GM23338 (cell line): Measurements from ENCODE around the gene OLFM1. TPM values are rescaled to one million over a fixed set of nuclear protein-coding genes. Genes with fewer than 3 reads are reported as not detected.

Source experiments
- ATAC-seq: fragments of 200-7000 bp; cut with Tn5 transposase; 3 replicates; pipeline ENCODE4 v1.9.1; 2020
- DNase-seq: peaks from one replicate; pipeline ENCODE4 v3.0.0-alpha.2; 2015; ENCODE audit warnings: low spot score
- H2AFZ ChIP-seq: fragments of 200-600 bp; sonication (generic); 2 replicates; pipeline ENCODE4 v1.8.0; 2016; ENCODE audit warnings: antibody characterized with exemption, mild to moderate bottlenecking, moderate library complexity
- H3F3A ChIP-seq: fragments of 200-600 bp; sonication (generic); replicated peaks from 2 replicates; pipeline ENCODE4 v1.8.0; 2017; ENCODE audit warnings: antibody characterized with exemption, mixed run types, low read depth
- H3K27ac ChIP-seq: fragments of 200-600 bp; sonication (generic); 2 replicates; pipeline ENCODE4 v1.6.1; 2016; ENCODE audit warnings: low read depth
- H3K27me3 ChIP-seq: fragments of 200-600 bp; sonication (generic); 2 replicates; pipeline ENCODE4 v1.8.0; 2016; ENCODE audit warnings: mild to moderate bottlenecking, mixed run types, moderate library complexity; ENCODE audit not compliant: insufficient read depth
- H3K36me3 ChIP-seq: fragments of 200-600 bp; sonication (generic); 2 replicates; pipeline ENCODE4 v1.8.0; 2016; ENCODE audit warnings: mild to moderate bottlenecking; ENCODE audit not compliant: insufficient read depth
- H3K4me1 ChIP-seq: fragments of 200-600 bp; sonication (generic); 2 replicates; pipeline ENCODE4 v1.8.0; 2016; ENCODE audit warnings: mild to moderate bottlenecking, moderate library complexity; ENCODE audit not compliant: insufficient read depth
- H3K4me2 ChIP-seq: fragments of 200-600 bp; sonication (generic); 2 replicates; pipeline ENCODE4 v1.7.1; 2017; ENCODE audit warnings: mixed run types
- H3K4me3 ChIP-seq: fragments of 200-600 bp; sonication (generic); 2 replicates; pipeline ENCODE4 v1.6.1; 2016; ENCODE audit warnings: mixed run types
- H3K79me2 ChIP-seq: fragments of 200-600 bp; sonication (generic); replicated peaks from 2 replicates; pipeline ENCODE4 v1.8.0; 2017; ENCODE audit warnings: mild to moderate bottlenecking; ENCODE audit not compliant: insufficient read depth
- H3K9me2 ChIP-seq: fragments of 200-600 bp; sonication (generic); 2 replicates; pipeline ENCODE4 v1.8.0; 2017; ENCODE audit not compliant: insufficient read depth
- H4K20me1 ChIP-seq: fragments of 200-600 bp; sonication (generic); replicated peaks from 2 replicates; pipeline ENCODE4 v1.8.0; 2017; ENCODE audit warnings: mild to moderate bottlenecking; ENCODE audit not compliant: insufficient read depth
- H3K27ac Mint-ChIP-seq: 2 replicates; pipeline ENCODE4 v1.8.0; 2020; ENCODE audit warnings: inconsistent platforms, mild to moderate bottlenecking, moderate library complexity, mixed read lengths
- H3K27me3 Mint-ChIP-seq: 3 replicates; pipeline ENCODE4 v1.8.0; 2022; ENCODE audit warnings: low read depth, mild to moderate bottlenecking, moderate library complexity, mixed read lengths, inconsistent platforms; ENCODE audit not compliant: insufficient read depth, poor library complexity
- H3K36me3 Mint-ChIP-seq: 3 replicates; pipeline ENCODE4 v1.8.0; 2021; ENCODE audit warnings: low read depth, mild to moderate bottlenecking, inconsistent platforms, moderate library complexity, mixed read lengths
- H3K4me1 Mint-ChIP-seq: 3 replicates; pipeline ENCODE4 v1.8.0; 2020; ENCODE audit warnings: mild to moderate bottlenecking, inconsistent platforms, mixed read lengths
- H3K4me3 Mint-ChIP-seq: 3 replicates; pipeline ENCODE4 v1.8.0; 2021; ENCODE audit warnings: moderate library complexity, mild to moderate bottlenecking, inconsistent platforms, mixed read lengths
- H3K9me3 Mint-ChIP-seq: 3 replicates; pipeline ENCODE4 v1.8.0; 2020; ENCODE audit warnings: moderate library complexity, mild to moderate bottlenecking, inconsistent platforms, mixed read lengths
- CREB1 ChIP-seq: fragments of 250-450 bp; sonication (Bioruptor Pico); IDR thresholded peaks from 2 replicates; pipeline ENCODE4 v1.5.0; 2020; ENCODE audit warnings: low read depth, mild to moderate bottlenecking, moderate library complexity
- CTCF ChIP-seq, 2 experiments: fragments of 200-600 bp in 1 of 2; sonication (generic) in 1 of 2; conservative IDR thresholded peaks; 2 replicates each; pipeline versions ENCODE4 v1.5.1 to v1.6.1; 2016 to 2017; ENCODE audit warnings: antibody characterized with exemption in 2 of 2, low read depth in 2 of 2, mild to moderate bottlenecking in 2 of 2, moderate library complexity in 1 of 2
- EZH2 ChIP-seq: fragments of 200-600 bp; sonication (generic); IDR thresholded peaks from one replicate; pipeline ENCODE4 v1.8.0; 2017; ENCODE audit warnings: antibody characterized with exemption, mild to moderate bottlenecking, low read depth; ENCODE audit not compliant: unreplicated experiment
- EZH2phosphoT487 ChIP-seq: fragments of 200-600 bp; sonication (generic); IDR thresholded peaks from one replicate; pipeline ENCODE4 v1.8.1; 2018; ENCODE audit warnings: antibody characterized with exemption; ENCODE audit not compliant: unreplicated experiment
- JUNB ChIP-seq: IDR thresholded peaks from one replicate; pipeline ENCODE4 v1.6.1; 2016; ENCODE audit warnings: antibody characterized with exemption; ENCODE audit not compliant: unreplicated experiment
- NANOG ChIP-seq: IDR thresholded peaks from 2 replicates; pipeline ENCODE4 v1.6.1; 2016; ENCODE audit warnings: antibody characterized with exemption, borderline replicate concordance
- ZNF114 ChIP-seq: fragments of 250-450 bp; sonication (Bioruptor Pico); IDR thresholded peaks from 2 replicates; pipeline ENCODE4 v1.5.0; 2020; ENCODE audit warnings: mild to moderate bottlenecking, moderate library complexity
- polyA plus RNA-seq: library from polyadenylated mRNA; unstranded; fragments of >200 nt; fragmentation: Nextera tagmentation; extraction: Ambion mirVana; gene quantifications from 2 replicates; pipeline ENCODE4 v1.2.1, GENCODE V29; 2016
- total RNA-seq: library from RNA; depleted of rRNA; stranded (reverse); fragments of >200 nt; shearing (Covaris generic); gene quantifications from 2 replicates; pipeline ENCODE4 v1.2.3, GENCODE V29; 2014
- TF ChIP-seq, protein P1 (sequence below): IDR thresholded peaks from one replicate; pipeline ENCODE4 v1.6.1; 2018; ENCODE audit warnings: antibody characterized with exemption; ENCODE audit not compliant: unreplicated experiment
- TF ChIP-seq, protein P2 (sequence below): fragments of 250-450 bp; sonication (Bioruptor Pico); IDR thresholded peaks from 2 replicates; pipeline ENCODE4 v1.5.0; 2020; ENCODE audit warnings: mild to moderate bottlenecking, moderate library complexity

OLFM1 gene
- total and polyA plus RNA-seq, 2 experiments from 2014 or later = 20.6 to 40.1 TPM

DNA sequence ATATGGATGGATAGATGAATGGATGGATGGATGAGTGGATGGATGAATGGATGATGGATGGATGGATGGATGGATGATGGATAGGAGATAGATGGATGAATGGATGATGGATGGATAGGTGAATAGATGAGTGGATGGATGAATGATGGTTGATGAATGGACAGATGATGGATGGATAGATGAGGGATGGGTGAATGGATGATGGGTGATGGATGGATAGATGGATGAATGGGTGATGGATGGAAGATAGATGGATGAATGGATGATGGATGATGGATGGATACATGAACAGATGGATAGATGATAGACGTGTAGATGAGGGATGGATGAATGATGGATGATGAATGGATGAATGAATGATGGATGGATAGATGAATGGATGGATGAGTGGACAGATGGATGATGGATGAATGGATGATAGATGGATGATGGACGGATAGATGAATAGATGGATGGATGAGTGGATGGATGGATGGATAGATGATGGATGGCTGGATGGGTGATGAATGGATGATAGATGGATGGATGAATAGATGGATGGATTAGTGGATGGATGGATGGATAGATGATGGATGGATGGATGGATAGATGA, 53.8 kb downstream of the OLFM1 start:
- Histone ChIP-seq H3K36me3 (no peaks in the 10 kb centered on the region), H3K4me1 (no peaks in the 10 kb centered on the region), H3K4me2 (no peak overlapping the region), H2AFZ (no peak overlapping the region), H3K9me2 (0 out of 2 replicates have a peak, but pooled peaks cover 2% of the 10 kb centered on the region), H3K27ac (no peak overlapping the region), H4K20me1 (no peaks in the 10 kb centered on the region), H3K4me3 (no peak overlapping the region), H3F3A (no peaks in the 10 kb centered on the region), H3K27me3 (no peaks in the 10 kb centered on the region), H3K79me2 (no peaks in the 10 kb centered on the region)
- ATAC-seq (no peak), DNase-seq (no peak)
- no peak overlapping the region for H3K4me3 Mint-ChIP-seq
- H3K27me3 Mint-ChIP-seq = peaks cover 10% of the 10 kb centered on the region
- peaks cover 13% of the 10 kb centered on the region for H3K36me3 Mint-ChIP-seq
- TF ChIP-seq, protein P1, sequence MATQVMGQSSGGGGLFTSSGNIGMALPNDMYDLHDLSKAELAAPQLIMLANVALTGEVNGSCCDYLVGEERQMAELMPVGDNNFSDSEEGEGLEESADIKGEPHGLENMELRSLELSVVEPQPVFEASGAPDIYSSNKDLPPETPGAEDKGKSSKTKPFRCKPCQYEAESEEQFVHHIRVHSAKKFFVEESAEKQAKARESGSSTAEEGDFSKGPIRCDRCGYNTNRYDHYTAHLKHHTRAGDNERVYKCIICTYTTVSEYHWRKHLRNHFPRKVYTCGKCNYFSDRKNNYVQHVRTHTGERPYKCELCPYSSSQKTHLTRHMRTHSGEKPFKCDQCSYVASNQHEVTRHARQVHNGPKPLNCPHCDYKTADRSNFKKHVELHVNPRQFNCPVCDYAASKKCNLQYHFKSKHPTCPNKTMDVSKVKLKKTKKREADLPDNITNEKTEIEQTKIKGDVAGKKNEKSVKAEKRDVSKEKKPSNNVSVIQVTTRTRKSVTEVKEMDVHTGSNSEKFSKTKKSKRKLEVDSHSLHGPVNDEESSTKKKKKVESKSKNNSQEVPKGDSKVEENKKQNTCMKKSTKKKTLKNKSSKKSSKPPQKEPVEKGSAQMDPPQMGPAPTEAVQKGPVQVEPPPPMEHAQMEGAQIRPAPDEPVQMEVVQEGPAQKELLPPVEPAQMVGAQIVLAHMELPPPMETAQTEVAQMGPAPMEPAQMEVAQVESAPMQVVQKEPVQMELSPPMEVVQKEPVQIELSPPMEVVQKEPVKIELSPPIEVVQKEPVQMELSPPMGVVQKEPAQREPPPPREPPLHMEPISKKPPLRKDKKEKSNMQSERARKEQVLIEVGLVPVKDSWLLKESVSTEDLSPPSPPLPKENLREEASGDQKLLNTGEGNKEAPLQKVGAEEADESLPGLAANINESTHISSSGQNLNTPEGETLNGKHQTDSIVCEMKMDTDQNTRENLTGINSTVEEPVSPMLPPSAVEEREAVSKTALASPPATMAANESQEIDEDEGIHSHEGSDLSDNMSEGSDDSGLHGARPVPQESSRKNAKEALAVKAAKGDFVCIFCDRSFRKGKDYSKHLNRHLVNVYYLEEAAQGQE = no peak
- TF ChIP-seq, protein P2, sequence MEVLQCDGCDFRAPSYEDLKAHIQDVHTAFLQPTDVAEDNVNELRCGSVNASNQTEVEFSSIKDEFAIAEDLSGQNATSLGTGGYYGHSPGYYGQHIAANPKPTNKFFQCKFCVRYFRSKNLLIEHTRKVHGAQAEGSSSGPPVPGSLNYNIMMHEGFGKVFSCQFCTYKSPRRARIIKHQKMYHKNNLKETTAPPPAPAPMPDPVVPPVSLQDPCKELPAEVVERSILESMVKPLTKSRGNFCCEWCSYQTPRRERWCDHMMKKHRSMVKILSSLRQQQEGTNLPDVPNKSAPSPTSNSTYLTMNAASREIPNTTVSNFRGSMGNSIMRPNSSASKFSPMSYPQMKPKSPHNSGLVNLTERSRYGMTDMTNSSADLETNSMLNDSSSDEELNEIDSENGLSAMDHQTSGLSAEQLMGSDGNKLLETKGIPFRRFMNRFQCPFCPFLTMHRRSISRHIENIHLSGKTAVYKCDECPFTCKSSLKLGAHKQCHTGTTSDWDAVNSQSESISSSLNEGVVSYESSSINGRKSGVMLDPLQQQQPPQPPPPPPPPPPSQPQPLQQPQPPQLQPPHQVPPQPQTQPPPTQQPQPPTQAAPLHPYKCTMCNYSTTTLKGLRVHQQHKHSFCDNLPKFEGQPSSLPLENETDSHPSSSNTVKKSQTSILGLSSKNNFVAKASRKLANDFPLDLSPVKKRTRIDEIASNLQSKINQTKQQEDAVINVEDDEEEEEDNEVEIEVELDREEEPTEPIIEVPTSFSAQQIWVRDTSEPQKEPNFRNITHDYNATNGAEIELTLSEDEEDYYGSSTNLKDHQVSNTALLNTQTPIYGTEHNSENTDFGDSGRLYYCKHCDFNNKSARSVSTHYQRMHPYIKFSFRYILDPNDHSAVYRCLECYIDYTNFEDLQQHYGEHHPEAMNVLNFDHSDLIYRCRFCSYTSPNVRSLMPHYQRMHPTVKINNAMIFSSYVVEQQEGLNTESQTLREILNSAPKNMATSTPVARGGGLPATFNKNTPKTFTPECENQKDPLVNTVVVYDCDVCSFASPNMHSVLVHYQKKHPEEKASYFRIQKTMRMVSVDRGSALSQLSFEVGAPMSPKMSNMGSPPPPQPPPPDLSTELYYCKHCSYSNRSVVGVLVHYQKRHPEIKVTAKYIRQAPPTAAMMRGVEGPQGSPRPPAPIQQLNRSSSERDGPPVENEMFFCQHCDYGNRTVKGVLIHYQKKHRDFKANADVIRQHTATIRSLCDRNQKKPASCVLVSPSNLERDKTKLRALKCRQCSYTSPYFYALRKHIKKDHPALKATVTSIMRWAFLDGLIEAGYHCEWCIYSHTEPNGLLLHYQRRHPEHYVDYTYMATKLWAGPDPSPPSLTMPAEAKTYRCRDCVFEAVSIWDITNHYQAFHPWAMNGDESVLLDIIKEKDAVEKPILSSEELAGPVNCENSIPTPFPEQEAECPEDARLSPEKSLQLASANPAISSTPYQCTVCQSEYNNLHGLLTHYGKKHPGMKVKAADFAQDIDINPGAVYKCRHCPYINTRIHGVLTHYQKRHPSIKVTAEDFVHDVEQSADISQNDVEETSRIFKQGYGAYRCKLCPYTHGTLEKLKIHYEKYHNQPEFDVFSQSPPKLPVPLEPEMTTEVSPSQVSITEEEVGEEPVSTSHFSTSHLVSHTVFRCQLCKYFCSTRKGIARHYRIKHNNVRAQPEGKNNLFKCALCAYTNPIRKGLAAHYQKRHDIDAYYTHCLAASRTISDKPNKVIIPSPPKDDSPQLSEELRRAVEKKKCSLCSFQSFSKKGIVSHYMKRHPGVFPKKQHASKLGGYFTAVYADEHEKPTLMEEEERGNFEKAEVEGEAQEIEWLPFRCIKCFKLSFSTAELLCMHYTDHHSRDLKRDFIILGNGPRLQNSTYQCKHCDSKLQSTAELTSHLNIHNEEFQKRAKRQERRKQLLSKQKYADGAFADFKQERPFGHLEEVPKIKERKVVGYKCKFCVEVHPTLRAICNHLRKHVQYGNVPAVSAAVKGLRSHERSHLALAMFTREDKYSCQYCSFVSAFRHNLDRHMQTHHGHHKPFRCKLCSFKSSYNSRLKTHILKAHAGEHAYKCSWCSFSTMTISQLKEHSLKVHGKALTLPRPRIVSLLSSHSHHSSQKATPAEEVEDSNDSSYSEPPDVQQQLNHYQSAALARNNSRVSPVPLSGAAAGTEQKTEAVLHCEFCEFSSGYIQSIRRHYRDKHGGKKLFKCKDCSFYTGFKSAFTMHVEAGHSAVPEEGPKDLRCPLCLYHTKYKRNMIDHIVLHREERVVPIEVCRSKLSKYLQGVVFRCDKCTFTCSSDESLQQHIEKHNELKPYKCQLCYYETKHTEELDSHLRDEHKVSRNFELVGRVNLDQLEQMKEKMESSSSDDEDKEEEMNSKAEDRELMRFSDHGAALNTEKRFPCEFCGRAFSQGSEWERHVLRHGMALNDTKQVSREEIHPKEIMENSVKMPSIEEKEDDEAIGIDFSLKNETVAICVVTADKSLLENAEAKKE (CRISPR knock-in tag) = no peak
- TF ChIP-seq EZH2 (no peak), JUNB (no peak), EZH2phosphoT487 (no peak), CTCF (conservative IDR thresholded peaks at IDR 0.05; ENCODE audit: low read depth in 2 of 2) (no peak), CREB1 (no peak), NANOG (no peak), ZNF114 (no peak)
- peaks cover 19% of the 10 kb centered on the region for H3K9me3 Mint-ChIP-seq
- H3K4me1 Mint-ChIP-seq = peaks cover 10% of the 10 kb centered on the region
- H3K27ac Mint-ChIP-seq = no peak overlapping the region
